Measurements from ENCODE around the gene PSMD7. TPM values are rescaled to one million over a fixed set of nuclear protein-coding genes. Genes with fewer than 3 reads are reported as not detected.

Gene PSMD7
- total RNA-seq, 4 donors from 2014 or later = 62.3 to 99.8 (median 73.3) TPM

DNA sequence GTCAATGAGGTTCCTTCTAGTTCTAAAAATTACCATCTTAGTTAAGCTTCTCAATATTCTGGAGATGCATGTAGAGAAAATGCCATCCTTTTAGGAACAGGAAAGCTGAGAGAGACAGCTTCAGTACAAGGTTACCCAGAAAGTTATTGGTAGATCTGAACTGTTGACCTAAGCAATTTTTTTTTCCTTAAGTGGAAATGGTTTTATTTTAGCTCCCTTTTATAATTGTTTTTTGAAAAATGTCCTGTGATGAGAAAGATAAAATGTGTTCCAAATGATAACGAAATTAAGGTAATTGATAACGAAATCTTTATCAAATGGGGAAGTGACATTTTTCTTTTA is 8.2 kb downstream of the PSMD7 start:
- ATAC-seq (ENCODE audit: low FRiP score) (no peak), DNase-seq (ENCODE audit: low spot score) (no peak)

DNA sequence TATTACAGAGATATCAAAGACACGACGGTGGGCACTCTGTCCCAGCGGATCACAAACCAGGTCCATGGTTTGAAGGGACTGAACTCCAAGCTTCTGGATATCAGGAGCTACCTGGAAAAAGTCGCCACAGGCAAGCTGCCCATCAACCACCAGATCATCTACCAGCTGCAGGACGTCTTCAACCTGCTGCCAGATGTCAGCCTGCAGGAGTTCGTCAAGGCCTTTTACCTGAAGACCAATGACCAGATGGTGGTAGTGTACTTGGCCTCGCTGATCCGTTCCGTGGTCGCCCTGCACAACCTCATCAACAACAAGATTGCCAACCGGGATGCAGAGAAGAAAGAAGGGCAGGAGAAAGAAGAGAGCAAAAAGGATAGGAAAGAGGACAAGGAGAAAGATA is 8.7 kb downstream of the PSMD7 start:
- ATAC-seq (ENCODE audit: low FRiP score) = no peak
- TF ChIP-seq CTCF (IDR thresholded peaks at IDR 0.05) = no peak
- DNase-seq (ENCODE audit: low spot score) = no peak

More for the DNA sequence above, 8.2 kb downstream of the PSMD7 start:
- TF ChIP-seq CTCF (IDR thresholded peaks at IDR 0.05) = no peak

DNA sequence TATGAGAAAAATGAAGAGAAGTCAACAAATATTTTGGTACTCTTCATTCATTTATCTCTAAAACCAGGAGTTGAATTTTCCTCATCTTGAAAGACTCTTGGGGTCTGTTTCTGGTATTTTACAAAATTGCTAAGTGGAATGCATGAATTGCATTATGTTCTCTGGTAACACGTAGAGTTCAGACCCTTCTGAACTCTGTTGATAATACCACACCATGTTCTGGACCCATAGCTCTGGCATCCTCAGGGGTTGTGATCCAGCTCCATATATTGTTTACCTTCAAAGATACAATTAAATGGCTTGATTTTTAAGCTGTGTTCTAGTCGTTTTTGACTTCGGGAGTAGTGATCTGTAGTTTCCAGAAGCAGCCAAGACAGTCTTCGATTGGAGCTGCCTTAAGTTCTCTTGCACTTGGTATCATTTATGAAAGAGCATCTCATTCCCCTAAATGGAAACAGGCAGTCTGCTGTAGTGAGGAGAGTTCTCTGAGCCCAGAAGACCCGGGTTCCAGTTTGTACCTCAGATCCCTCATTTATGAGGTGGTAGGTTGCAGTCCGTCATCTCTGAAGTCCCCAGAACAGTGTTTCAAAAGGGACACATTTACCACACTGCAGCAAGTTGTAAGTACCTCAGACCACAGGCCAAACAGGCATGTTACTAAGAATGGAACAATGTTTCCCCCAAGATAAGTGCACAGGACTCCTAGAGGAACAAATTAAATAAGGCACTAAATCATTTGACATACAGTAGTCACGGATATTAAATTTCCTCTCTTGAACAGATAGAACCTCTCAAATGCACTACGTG is 9.6 kb downstream of the PSMD7 start:
- ATAC-seq (ENCODE audit: low FRiP score) = no peak
- DNase-seq (ENCODE audit: low spot score) = no peak
- TF ChIP-seq CTCF (IDR thresholded peaks at IDR 0.05) = no peak

- TF ChIP-seq CTCF (IDR thresholded peaks at IDR 0.05) = no peak
- ATAC-seq (ENCODE audit: low FRiP score) (no peak), DNase-seq (ENCODE audit: low spot score) (no peak)
Observed at GRCh38 chr16:74307383-74307782, 10.8 kb downstream of the PSMD7 start.

- DNase-seq (ENCODE audit: low spot score) (no peak), ATAC-seq (ENCODE audit: low FRiP score) (no peak)
- no peak for TF ChIP-seq CTCF (IDR thresholded peaks at IDR 0.05)
Observed at GRCh38 chr16:74309789-74310781, 13.5 kb downstream of the PSMD7 start.

- DNase-seq (ENCODE audit: low spot score) (no peak), ATAC-seq (ENCODE audit: low FRiP score) (no peak)
- TF ChIP-seq CTCF (IDR thresholded peaks at IDR 0.05) = no peak
Observed at GRCh38 chr16:74315059-74315458, 18.4 kb downstream of the PSMD7 start.

Data from omental fat pad (tissue), 4 donors.